Activated CD4-positive, alpha-beta T cell treated with anti-CD3 and anti-CD28 coated beads, Interleukin-2, amount 10 ng/mL, durations not matched to agents 24 days and 14 days (primary cell): ENCODE measurements around the gene ALDH1L1. TPM values are rescaled to one million over a fixed set of nuclear protein-coding genes. Genes with fewer than 3 reads are reported as not detected.
"Not testable (repeated sequence)": the region's sequence is repeated elsewhere in the genome, so short reads cannot be mapped to it uniquely, and the experiment has no call there.

Source experiments
- DNase-seq: peaks from one replicate; pipeline ENCODE4 v3.0.0; 2022
- H3K27ac Mint-ChIP-seq: one replicate; pipeline ENCODE4 v1.8.0; 2022; ENCODE audit warnings: mild to moderate bottlenecking, mixed read lengths
- H3K27me3 Mint-ChIP-seq: one replicate; pipeline ENCODE4 v1.8.0; 2022; ENCODE audit warnings: mixed read lengths
- H3K36me3 Mint-ChIP-seq: one replicate; pipeline ENCODE4 v1.8.0; 2022; ENCODE audit warnings: low read depth, mild to moderate bottlenecking, mixed read lengths
- H3K4me1 Mint-ChIP-seq: one replicate; pipeline ENCODE4 v1.8.0; 2021; ENCODE audit warnings: mixed read lengths
- H3K4me3 Mint-ChIP-seq: one replicate; pipeline ENCODE4 v1.8.0; 2022; ENCODE audit warnings: mild to moderate bottlenecking, moderate library complexity, mixed read lengths
- H3K9me3 Mint-ChIP-seq: one replicate; pipeline ENCODE4 v1.8.0; 2021; ENCODE audit warnings: mixed read lengths
- intact Hi-C: fragments of 100-400 bp; cut with micrococcal nuclease; formaldehyde crosslinking; loops from one replicate; pipeline ENCODE4 v1.15.1; 2023
- total RNA-seq: library from RNA; stranded (reverse); gene quantifications from 2 replicates; pipeline ENCODE4 v1.2.3, GENCODE V29; 2022

ALDH1L1 gene
- total RNA-seq, 1 donor from 2014 or later = not detected

GRCh38 chr3:126102530-126102951 lies 77.8 kb downstream of the ALDH1L1 start:
- DNase-seq = no peak
- intact Hi-C loops = no loop called here
- no peaks in the 10 kb centered on the region for H3K4me1 Mint-ChIP-seq
- H3K36me3 Mint-ChIP-seq = no peaks in the 10 kb centered on the region
- no peak overlapping the region for H3K4me3 Mint-ChIP-seq
- H3K27me3 Mint-ChIP-seq = no peaks in the 10 kb centered on the region
- no peak overlapping the region for H3K27ac Mint-ChIP-seq
- H3K9me3 Mint-ChIP-seq = no peaks in the 10 kb centered on the region

GRCh38 chr3:126102011-126102410 lies 78.4 kb downstream of the ALDH1L1 start:
- no peaks in the 10 kb centered on the region for H3K9me3 Mint-ChIP-seq
- no peaks in the 10 kb centered on the region for H3K4me1 Mint-ChIP-seq
- no peak overlapping the region for H3K4me3 Mint-ChIP-seq
- intact Hi-C loops = no loop called here
- H3K27ac Mint-ChIP-seq = no peak overlapping the region
- H3K27me3 Mint-ChIP-seq = no peaks in the 10 kb centered on the region
- no peak for DNase-seq
- no peaks in the 10 kb centered on the region for H3K36me3 Mint-ChIP-seq

- no peaks in the 10 kb centered on the region for H3K27me3 Mint-ChIP-seq
- H3K36me3 Mint-ChIP-seq = no peaks in the 10 kb centered on the region
- intact Hi-C loops = no loop called here
- no peaks in the 10 kb centered on the region for H3K4me1 Mint-ChIP-seq
- H3K4me3 Mint-ChIP-seq = no peak overlapping the region
- DNase-seq = no peak
- H3K27ac Mint-ChIP-seq = no peak overlapping the region
- no peaks in the 10 kb centered on the region for H3K9me3 Mint-ChIP-seq
Measured at GRCh38 chr3:126101521-126101982, 78.8 kb downstream of the ALDH1L1 start.

GRCh38 chr3:126100634-126101301 lies 79.6 kb downstream of the ALDH1L1 start:
- no peaks in the 10 kb centered on the region for H3K9me3 Mint-ChIP-seq
- no peaks in the 10 kb centered on the region for H3K4me1 Mint-ChIP-seq
- H3K27me3 Mint-ChIP-seq = no peaks in the 10 kb centered on the region
- no peaks in the 10 kb centered on the region for H3K36me3 Mint-ChIP-seq
- no peak for DNase-seq
- H3K4me3 Mint-ChIP-seq = no peak overlapping the region
- intact Hi-C loops = no loop called here
- no peak overlapping the region for H3K27ac Mint-ChIP-seq

- no peaks in the 10 kb centered on the region for H3K4me1 Mint-ChIP-seq
- H3K27ac Mint-ChIP-seq = no peak overlapping the region
- peaks cover 3% of the 10 kb centered on the region for H3K36me3 Mint-ChIP-seq
- peaks cover 4% of the 10 kb centered on the region for H3K9me3 Mint-ChIP-seq
- H3K4me3 Mint-ChIP-seq = no peak overlapping the region
- intact Hi-C loops = no loop called here
- no peaks in the 10 kb centered on the region for H3K27me3 Mint-ChIP-seq
- DNase-seq = no peak
Measured at GRCh38 chr3:126100269-126100633, 80.1 kb downstream of the ALDH1L1 start.

GRCh38 chr3:126098391-126098858 lies 82.0 kb downstream of the ALDH1L1 start:
- Mint-ChIP-seq H3K27me3 (peaks cover 3% of the 10 kb centered on the region), H3K4me3 (no peak overlapping the region), H3K27ac (no peak overlapping the region), H3K4me1 (no peaks in the 10 kb centered on the region), H3K36me3 (peaks cover 3% of the 10 kb centered on the region), H3K9me3 (peaks cover 12% of the 10 kb centered on the region)
- intact Hi-C loops = no loop called here
- no peak for DNase-seq

GRCh38 chr3:126097801-126098200 lies 82.6 kb downstream of the ALDH1L1 start:
- Mint-ChIP-seq H3K4me1 (no peaks in the 10 kb centered on the region), H3K36me3 (peaks cover 3% of the 10 kb centered on the region), H3K4me3 (no peak overlapping the region), H3K27me3 (peaks cover 3% of the 10 kb centered on the region), H3K27ac (no peak overlapping the region), H3K9me3 (peaks cover 12% of the 10 kb centered on the region)
- intact Hi-C loops = no loop called here
- DNase-seq = no peak

GRCh38 chr3:126096274-126096673 lies 84.1 kb downstream of the ALDH1L1 start:
- H3K27ac Mint-ChIP-seq, H3K27me3 Mint-ChIP-seq, H3K36me3 Mint-ChIP-seq, H3K4me1 Mint-ChIP-seq, intact Hi-C loops, DNase-seq, H3K4me3 Mint-ChIP-seq: not testable (repeated sequence)
- peaks cover 17% of the 10 kb centered on the region for H3K9me3 Mint-ChIP-seq

- H3K4me1 Mint-ChIP-seq, H3K4me3 Mint-ChIP-seq, H3K27ac Mint-ChIP-seq, intact Hi-C loops, DNase-seq, H3K36me3 Mint-ChIP-seq, H3K27me3 Mint-ChIP-seq: not testable (repeated sequence)
- H3K9me3 Mint-ChIP-seq = peaks cover 23% of the 10 kb centered on the region
Measured at GRCh38 chr3:126092128-126092527, 88.3 kb downstream of the ALDH1L1 start.

GRCh38 chr3:126087552-126088175 lies 92.7 kb downstream of the ALDH1L1 start:
- peaks cover 11% of the 10 kb centered on the region for H3K9me3 Mint-ChIP-seq
- H3K27ac Mint-ChIP-seq = no peak overlapping the region
- no peak for DNase-seq
- peaks cover 2% of the 10 kb centered on the region for H3K27me3 Mint-ChIP-seq
- H3K36me3 Mint-ChIP-seq = no peaks in the 10 kb centered on the region
- no peak overlapping the region for H3K4me3 Mint-ChIP-seq
- intact Hi-C loops = no loop called here
- H3K4me1 Mint-ChIP-seq = peaks cover 15% of the 10 kb centered on the region

GRCh38 chr3:126085841-126086240 lies 94.5 kb downstream of the ALDH1L1 start:
- no peak overlapping the region for H3K4me3 Mint-ChIP-seq
- peak overlapping the region; percentile 51 for H3K27ac Mint-ChIP-seq

GRCh38 chr3:126085276-126085675 lies 95.1 kb downstream of the ALDH1L1 start:
- H3K9me3 Mint-ChIP-seq = no peaks in the 10 kb centered on the region
- H3K27ac Mint-ChIP-seq = peak overlapping the region; percentile 32
- H3K36me3 Mint-ChIP-seq = no peaks in the 10 kb centered on the region
- H3K4me3 Mint-ChIP-seq = peak overlapping the region; percentile 74
- DNase-seq = no peak
- H3K27me3 Mint-ChIP-seq = no peaks in the 10 kb centered on the region
- H3K4me1 Mint-ChIP-seq = peaks cover 15% of the 10 kb centered on the region
- intact Hi-C loops = loop anchor here (2.0 kb wide), 1 partner anchor 168 kb away; no protein-coding TSS in a partner anchor

More at GRCh38 chr3:126085841-126086240, 94.5 kb downstream of the ALDH1L1 start:
- no peak for DNase-seq
- peaks cover 1% of the 10 kb centered on the region for H3K9me3 Mint-ChIP-seq
- H3K36me3 Mint-ChIP-seq = no peaks in the 10 kb centered on the region
- intact Hi-C loops = loop anchor here (2.0 kb wide), 1 partner anchor 169 kb away; no protein-coding TSS in a partner anchor
- no peaks in the 10 kb centered on the region for H3K27me3 Mint-ChIP-seq
- H3K4me1 Mint-ChIP-seq = peaks cover 15% of the 10 kb centered on the region

GRCh38 chr3:126084768-126085180 lies 95.6 kb downstream of the ALDH1L1 start:
- peak overlapping the region; percentile 32 for H3K27ac Mint-ChIP-seq
- H3K4me1 Mint-ChIP-seq = peaks cover 15% of the 10 kb centered on the region
- DNase-seq = no peak
- H3K36me3 Mint-ChIP-seq = no peaks in the 10 kb centered on the region
- intact Hi-C loops = loop anchor here (1.0 to 5.0 kb wide), 4 partner anchors 94 to 393 kb away; partner anchors contain the start of genes KLF15 and ZXDC
- H3K4me3 Mint-ChIP-seq = peak overlapping the region; percentile 74
- H3K27me3 Mint-ChIP-seq = no peaks in the 10 kb centered on the region
- H3K9me3 Mint-ChIP-seq = no peaks in the 10 kb centered on the region
